ENCODE data around the gene ZNF385B. TPM values are rescaled to one million over a fixed set of nuclear protein-coding genes. Genes with fewer than 3 reads are reported as not detected.

ZNF385B gene
- total and polyA plus RNA-seq, 10 of the 15 experiments (the other 5 are each of a cell fraction or from before 2014, with no cell fraction given): not detected

- Histone ChIP-seq H3K4me2 (ENCODE audit: control insufficient read depth, insufficient read depth) (no peak overlapping the region), H3K36me3 (ENCODE audit: control insufficient read depth in 2 of 2, insufficient read depth in 2 of 2, low read length in 1 of 2) (no peaks in the 10 kb centered on the region), H3K79me2 (ENCODE audit: control insufficient read depth, insufficient read depth, low read length) (no peaks in the 10 kb centered on the region), H4K20me1 (ENCODE audit: control insufficient read depth, insufficient read depth) (no peaks in the 10 kb centered on the region), H3K27ac (ENCODE audit: control insufficient read depth, insufficient read depth) (no peak overlapping the region), H3K27me3 (replicated peaks in 1 of 2; ENCODE audit: control insufficient read depth in 2 of 2, insufficient read depth in 2 of 2, low read length in 1 of 2) (no peaks in the 10 kb centered on the region), H3K9me3 (replicated peaks; ENCODE audit: control insufficient read depth, insufficient read depth, low read length) (no peaks in the 10 kb centered on the region), H2AFZ (ENCODE audit: control insufficient read depth, low read depth, low read length) (no peak overlapping the region), H3K4me3 (no peak overlapping the region), H3K9ac (ENCODE audit: control insufficient read depth, insufficient read depth, low read length) (no peak overlapping the region), H3K4me1 (ENCODE audit: control insufficient read depth, insufficient read depth, low read length) (no peaks in the 10 kb centered on the region)
- ChIA-PET CTCF (no interaction called here), RAD21 (ENCODE audit: unreplicated experiment) (no interaction called here), POLR2A (no interaction called here), SMC1A (ENCODE audit: uncharacterized antibody, unreplicated experiment) (no interaction called here)
- WGBS (ENCODE audit: insufficient coverage, insufficient replicate concordance, low lambda C conversion rate, missing lambda C conversion rate): 32% methylated on average over 1 of the region's 1 CpG
- DNase-seq (ENCODE audit: low read depth, low spot score) (no peak), ATAC-seq (no peak), FAIRE-seq (no peak)
- intact Hi-C loops (cut with micrococcal nuclease; ENCODE audit: unreplicated experiment): no loop called here
- no TSS peak for BruUV-seq (replicated peaks)
- in situ Hi-C loops (cut with MboI): no loop called here
- TF ChIP-seq POU2F2 (IDR thresholded peaks at IDR 0.05; ENCODE audit: borderline replicate concordance, low read depth, low read length): no peak
- no peak for TF ChIP-seq BRCA1 (IDR thresholded peaks at IDR 0.05; ENCODE audit: low read depth, low read length)
These were observed 176.3 kb downstream of the ZNF385B start for GRCh38 chr2:179685146-179685545.

- POLR2A ChIA-PET: interaction anchor here (0.7 kb wide), 1 partner anchor 172 kb away, joined by 5 read pairs; no protein-coding TSS in a partner anchor
- H3K79me2 ChIP-seq (ENCODE audit: control insufficient read depth, insufficient read depth, low read length): no peaks in the 10 kb centered on the region
- in situ Hi-C loops (cut with MboI): no loop called here
- no TSS peak for BruUV-seq (replicated peaks)
- SMC1A ChIA-PET (ENCODE audit: uncharacterized antibody, unreplicated experiment): interaction anchor here (0.6 kb wide), 1 partner anchor 54 kb away, joined by 3 read pairs; no protein-coding TSS in a partner anchor
- no peak overlapping the region for H3K27ac ChIP-seq (ENCODE audit: control insufficient read depth, insufficient read depth)
- FAIRE-seq (no peak), DNase-seq (ENCODE audit: low read depth, low spot score) (no peak), ATAC-seq (peak; percentile 86)
- no peaks in the 10 kb centered on the region for H3K4me1 ChIP-seq (ENCODE audit: control insufficient read depth, insufficient read depth, low read length)
- no peak overlapping the region for H3K4me2 ChIP-seq (ENCODE audit: control insufficient read depth, insufficient read depth)
- no peaks in the 10 kb centered on the region for H3K36me3 ChIP-seq (ENCODE audit: control insufficient read depth in 2 of 2, insufficient read depth in 2 of 2, low read length in 1 of 2)
- H4K20me1 ChIP-seq (ENCODE audit: control insufficient read depth, insufficient read depth): no peaks in the 10 kb centered on the region
- no peak for TF ChIP-seq NKRF (conservative IDR thresholded peaks at IDR 0.05)
- TF ChIP-seq CUX1 (IDR thresholded peaks at IDR 0.05; ENCODE audit: insufficient replicate concordance, low read depth, low read length): no peak
- peak; percentile 86 for TF ChIP-seq ATF7 (IDR thresholded peaks at IDR 0.05; ENCODE audit: low read depth)
- no peak for TF ChIP-seq SREBF2 (IDR thresholded peaks at IDR 0.05; ENCODE audit: low read length)
- TF ChIP-seq NR2F1 (conservative IDR thresholded peaks at IDR 0.05): no peak
- RAD21 ChIA-PET (ENCODE audit: unreplicated experiment): no interaction called here
- CTCF ChIA-PET: no interaction called here
- 4% methylated on average over 5 of the region's 5 CpGs for WGBS (ENCODE audit: insufficient coverage, insufficient replicate concordance, low lambda C conversion rate, missing lambda C conversion rate)
- no peak overlapping the region for H3K4me3 ChIP-seq
- no peaks in the 10 kb centered on the region for H3K27me3 ChIP-seq (replicated peaks in 1 of 2; ENCODE audit: control insufficient read depth in 2 of 2, insufficient read depth in 2 of 2, low read length in 1 of 2)
- no peak overlapping the region for H2AFZ ChIP-seq (ENCODE audit: control insufficient read depth, low read depth, low read length)
- no peaks in the 10 kb centered on the region for H3K9me3 ChIP-seq (replicated peaks; ENCODE audit: control insufficient read depth, insufficient read depth, low read length)
- intact Hi-C loops (cut with micrococcal nuclease; ENCODE audit: unreplicated experiment): no loop called here
- no peak overlapping the region for H3K9ac ChIP-seq (ENCODE audit: control insufficient read depth, insufficient read depth, low read length)
These were observed 178.7 kb downstream of the ZNF385B start for GRCh38 chr2:179682756-179683155.
